Astrocyte (in vitro differentiated cells and primary cell): ENCODE measurements around the gene SNX6.

Source experiments
- CTCF ChIP-seq: IDR thresholded peaks from 2 replicates; pipeline ENCODE4 v1.5.1; 2011; ENCODE audit warnings: low read depth, mild to moderate bottlenecking, inconsistent platforms, low read length, moderate library complexity; ENCODE audit not compliant: insufficient read depth
- EZH2 ChIP-seq: IDR thresholded peaks from 2 replicates; pipeline ENCODE4 v1.6.1; 2012; ENCODE audit warnings: mild to moderate bottlenecking, low read length, inconsistent platforms; ENCODE audit not compliant: insufficient read depth

- TF ChIP-seq CTCF (no peak), EZH2 (no peak)
Observed at GRCh38 chr14:34536951-34537676, 92.8 kb downstream of the SNX6 start.
